Stimulated activated CD4-positive, alpha-beta T cell treated with anti-CD3 and anti-CD28 coated beads, Interleukin-15, amount 100 ng/mL, for 24 hours (primary cell): ENCODE data around the gene CFAP90.

ENCODE experiments used
- DNase-seq: peaks from one replicate; pipeline ENCODE4 v3.0.0-alpha.2; 2020

CFAP90 gene

GRCh38 chr5:7815892-7816534 is 34.9 kb downstream of the CFAP90 start:
- DNase-seq = peak; percentile 83

DNA sequence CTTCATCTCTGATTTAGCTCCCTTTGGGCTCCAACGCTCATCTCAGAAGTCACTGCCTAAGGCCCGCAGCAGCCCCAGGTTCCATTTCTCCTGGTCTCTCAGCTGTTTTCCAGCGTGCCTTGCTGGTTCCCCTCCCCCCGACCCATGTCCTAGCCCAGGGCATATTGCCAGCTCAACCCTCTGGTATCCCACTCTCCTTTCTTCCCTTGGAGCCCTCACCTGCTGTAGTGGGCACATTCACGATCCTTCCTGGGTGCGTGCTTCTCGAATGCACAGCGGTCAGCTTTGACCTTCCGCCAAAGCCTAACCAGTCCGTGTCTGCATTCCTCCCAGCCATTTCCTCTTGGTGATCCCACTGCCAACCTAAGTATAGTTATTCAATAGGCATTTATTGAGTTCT is 36.1 kb downstream of the CFAP90 start:
- DNase-seq = no peak

GRCh38 chr5:7813576-7813975 is 37.4 kb downstream of the CFAP90 start:
- no peak for DNase-seq

DNA sequence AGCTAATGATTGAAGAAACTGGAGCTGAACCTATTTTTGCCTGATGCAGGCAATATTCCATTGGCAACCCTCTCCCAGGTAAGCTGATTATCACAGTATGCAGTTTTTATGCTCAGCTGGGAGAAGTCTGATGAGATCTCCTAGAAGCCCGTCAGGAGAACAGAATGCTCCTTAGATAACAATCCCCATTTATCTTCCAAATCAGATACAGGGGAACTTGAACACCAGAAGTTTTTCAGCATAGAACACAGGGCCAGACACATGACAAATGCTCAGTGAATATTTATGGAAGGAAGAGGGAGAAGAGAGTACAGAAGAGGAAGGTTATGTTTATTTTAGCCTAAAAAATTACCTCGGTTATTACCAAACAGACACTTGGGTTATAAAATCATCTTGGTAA is 37.9 kb downstream of the CFAP90 start:
- no peak for DNase-seq

DNA sequence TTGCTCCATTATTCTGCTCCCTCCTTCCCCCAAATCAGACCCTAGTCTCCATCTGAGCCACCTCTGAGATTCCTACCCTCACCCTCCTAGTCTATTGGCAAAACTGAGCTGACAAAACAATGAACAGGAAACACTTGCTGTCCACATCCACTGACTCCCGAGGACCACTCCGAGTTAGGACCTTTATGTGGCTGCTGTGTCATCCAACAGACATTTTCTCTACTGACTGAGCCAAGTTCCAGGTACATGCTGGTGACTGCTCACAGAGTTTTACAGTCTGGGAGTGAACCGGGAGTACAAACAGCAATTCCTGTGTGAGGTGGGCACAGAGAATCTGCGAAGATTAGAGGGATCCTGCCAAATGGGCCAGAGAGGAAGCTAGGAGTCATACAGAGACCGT is 39.2 kb downstream of the CFAP90 start:
- no peak for DNase-seq

DNA sequence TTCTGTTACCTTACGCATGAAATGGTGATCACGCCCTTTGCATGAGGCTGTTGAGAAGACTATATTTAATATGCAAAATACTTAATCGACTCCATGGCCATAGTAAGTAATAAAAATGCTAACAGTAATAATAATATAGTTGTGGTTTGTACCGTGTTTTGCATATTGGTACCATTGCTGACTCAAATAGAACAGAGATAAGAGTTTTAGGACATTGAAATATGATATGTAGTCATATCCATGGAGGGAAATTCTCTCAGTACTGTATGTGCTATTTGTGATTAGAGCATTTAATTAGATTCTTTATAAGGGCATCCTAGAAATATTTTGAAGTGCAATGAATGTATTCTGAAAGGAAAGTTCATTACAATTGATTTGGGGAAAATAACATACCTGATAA is 41.9 kb downstream of the CFAP90 start:
- DNase-seq = no peak

- no peak for DNase-seq
Observed at GRCh38 chr5:7805379-7805778, 45.6 kb downstream of the CFAP90 start.

DNA sequence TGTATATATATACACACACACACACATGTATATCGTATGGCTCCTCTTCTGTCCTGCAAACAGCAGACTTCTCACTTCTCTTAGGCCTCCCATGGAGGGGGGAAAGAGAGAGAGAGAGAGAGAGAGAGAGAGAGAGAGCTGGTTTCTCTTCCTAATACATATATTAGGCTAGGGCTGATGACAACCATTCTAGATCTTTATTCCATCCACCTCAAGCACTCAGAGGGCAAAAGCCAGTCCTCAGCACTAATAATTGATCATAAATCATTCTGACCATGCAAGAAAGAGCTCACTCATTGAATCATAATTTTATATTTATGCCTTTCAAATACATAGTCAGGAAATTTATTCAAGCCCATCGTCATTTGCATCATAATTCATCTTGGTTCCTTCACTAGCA is 47.0 kb downstream of the CFAP90 start:
- no peak for DNase-seq

DNA sequence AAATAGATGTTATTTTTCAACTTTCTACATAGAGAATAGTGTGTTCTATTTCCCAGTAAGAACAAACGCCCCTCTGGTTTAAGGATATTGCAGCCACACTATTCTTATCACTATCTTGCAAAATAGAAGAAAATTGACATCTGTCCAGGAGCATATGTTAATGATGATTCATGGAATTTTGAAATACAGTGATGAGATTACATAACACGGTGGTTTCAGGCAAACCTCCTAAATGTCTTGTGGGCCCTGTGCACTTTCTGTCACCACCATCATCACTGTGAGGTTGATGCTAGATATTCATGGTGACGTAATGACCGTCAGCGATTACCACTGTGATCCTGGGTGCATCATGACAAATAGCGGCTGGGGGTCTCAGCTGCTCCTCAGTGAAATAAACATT is 48.1 kb downstream of the CFAP90 start:
- no peak for DNase-seq

DNA sequence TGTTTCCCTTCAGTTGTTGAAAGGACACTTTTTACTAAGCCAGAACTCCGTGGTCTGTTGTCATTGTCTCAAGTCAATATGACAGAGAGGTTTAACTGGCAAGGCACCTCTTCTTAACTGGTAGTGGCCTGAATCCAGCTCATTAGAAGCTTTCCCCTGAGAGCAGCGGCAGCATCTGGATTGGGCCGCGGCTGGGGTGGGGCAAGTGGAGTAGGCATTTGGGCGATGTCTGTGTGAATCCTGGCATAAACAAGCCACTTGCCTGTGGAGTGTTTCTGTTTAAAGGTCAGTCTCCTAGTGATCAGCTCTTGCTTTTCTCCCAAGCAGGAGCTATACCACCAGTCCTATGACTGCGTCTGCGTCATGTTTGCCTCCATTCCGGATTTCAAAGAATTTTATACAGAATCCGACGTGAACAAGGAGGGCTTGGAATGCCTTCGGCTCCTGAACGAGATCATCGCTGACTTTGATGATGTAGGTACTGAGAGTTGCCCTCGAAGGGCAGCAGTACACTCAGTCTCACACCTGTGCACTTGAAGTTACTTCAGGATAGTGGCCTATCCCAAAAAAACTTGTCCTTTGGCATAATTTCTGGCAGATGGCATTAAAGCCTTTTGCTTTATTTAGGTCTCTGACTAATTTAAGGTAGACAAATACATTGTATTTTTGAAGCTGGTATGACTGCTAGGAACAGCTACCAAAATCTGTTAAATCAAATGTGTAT is 48.9 kb downstream of the CFAP90 start:
- DNase-seq = no peak

DNA sequence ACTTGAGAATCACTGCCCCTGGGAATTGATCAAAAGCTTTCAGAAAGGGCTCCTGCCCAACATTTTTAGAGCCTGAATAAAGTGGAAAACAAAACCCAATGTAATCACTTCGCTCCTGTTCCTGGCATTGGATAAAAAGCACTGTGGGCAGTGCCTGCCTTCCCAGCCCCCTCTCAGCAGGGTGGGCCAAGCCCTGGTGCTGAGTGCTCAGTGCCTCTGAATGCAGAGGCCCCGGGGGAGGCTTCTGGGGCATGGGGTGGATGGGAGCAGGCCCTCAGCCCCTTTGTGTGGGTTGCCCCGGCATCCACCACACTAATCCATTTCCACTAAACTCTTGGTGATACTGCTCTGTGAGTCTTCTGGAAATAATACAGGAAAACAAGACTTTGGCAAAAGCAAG is 55.6 kb downstream of the CFAP90 start:
- no peak for DNase-seq

- no peak for DNase-seq
Observed at GRCh38 chr5:7794823-7795222, 56.1 kb downstream of the CFAP90 start.

DNA sequence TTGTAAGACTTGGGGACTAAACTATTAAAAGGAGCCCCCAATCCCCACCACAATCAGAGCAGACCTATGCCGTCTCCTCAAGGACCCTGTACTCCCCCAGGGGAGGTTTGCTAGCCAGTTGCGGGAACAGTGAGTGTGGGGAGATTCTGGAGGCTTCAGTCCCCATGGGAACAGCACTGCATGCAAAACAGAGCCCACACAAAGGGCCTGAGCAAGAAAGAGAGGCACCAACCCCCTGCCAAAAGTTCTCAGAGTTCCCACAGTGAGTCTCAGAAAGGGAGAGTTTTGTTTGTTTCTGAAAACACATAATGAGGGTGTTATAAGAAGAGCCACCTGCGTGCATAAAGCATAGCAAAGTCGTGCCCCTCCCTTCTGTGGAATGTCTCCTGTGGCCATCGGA is 56.6 kb downstream of the CFAP90 start:
- no peak for DNase-seq

DNA sequence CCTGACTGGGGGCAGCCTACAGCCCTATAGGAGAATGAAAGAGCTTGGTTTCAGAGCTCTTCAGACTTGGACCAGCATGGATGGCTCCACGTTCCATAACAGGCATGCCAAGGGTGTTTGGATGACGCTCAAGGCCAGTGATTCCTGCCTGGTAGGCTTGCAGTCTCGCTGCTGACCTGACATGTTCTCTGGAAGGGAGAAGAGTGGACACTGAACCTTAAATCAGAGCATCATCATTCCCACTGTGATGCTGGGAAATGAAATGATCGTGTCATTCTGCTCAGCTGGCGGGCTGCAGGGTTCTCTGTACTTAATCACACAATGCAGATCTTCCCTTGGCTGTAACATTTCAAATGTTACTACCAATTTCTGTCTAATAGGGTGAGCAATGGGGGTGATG is 57.0 kb downstream of the CFAP90 start:
- no peak for DNase-seq

DNA sequence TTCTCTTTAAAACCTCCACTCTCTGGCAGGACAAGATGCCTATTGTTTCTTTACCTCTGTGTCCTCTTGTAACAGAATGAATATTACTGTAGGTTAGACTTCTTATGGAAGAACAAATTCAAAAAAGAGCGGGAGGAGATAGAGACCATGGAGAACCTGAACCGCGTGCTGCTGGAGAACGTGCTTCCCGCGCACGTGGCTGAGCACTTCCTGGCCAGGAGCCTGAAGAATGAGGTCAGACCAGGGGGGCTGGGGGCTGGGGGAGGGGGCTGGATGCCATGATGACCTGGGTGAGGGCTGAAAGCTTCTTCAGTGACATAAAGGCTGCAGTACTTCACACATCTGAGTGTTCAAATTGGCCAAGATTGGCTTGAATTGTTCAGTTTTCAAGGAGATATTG is 61.4 kb downstream of the CFAP90 start:
- DNase-seq = no peak

DNA sequence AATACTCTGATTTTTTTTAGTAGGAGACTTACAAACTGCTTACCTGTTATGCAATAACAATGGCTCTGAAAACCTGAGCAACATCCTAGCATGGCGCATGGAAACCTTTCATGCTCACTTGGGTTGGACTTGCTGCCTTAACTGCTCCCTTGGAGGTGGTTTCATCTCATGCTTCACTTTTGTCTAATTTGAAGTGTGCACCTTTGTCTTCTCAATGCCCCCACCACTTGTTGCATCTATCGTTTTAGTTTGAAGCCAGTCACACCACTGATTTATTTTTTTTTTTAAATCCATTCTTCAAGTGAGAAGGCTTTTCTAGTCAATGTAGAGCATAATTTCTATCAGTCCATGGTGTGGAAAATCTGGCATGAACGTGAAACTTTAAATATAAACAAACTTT is 63.2 kb downstream of the CFAP90 start:
- no peak for DNase-seq

DNA sequence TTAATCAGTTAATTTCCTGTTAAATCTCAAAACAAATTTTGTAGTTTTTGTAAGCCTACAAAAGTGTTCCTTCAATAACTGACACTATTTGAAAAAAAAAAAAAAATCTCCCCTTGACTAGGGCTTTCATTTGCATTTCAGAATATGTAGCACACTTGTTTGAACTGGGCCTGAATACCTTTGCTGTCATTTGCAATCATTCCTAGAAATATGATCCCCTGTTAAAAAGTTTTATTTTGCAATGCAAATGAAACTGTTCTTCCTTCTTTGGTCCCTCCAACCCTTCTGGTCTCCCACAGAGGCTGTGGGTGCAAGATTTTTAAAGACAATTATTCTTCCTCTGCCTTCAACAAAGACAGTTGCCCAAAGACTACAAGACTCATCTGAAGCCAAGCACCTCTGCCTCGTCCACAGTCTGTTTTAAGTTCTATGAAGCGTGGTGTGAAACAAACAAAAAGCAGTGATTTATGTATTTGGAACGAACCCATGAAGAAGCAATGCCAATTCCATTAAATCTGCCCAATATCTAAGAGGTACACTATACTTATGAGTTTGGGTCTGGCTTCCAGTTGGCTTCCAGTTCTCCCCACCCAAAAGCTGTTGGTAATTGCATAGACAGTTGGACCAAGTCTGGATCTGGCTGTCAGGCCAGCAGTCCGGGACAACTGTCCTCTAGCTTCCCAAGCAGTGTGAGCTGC is 66.1 kb downstream of the CFAP90 start:
- DNase-seq = no peak

- DNase-seq = no peak
Observed at GRCh38 chr5:7781899-7782298, 69.0 kb downstream of the CFAP90 start.
